Lower lobe of right lung (tissue), 2 donors: ENCODE data around the gene USP15. TPM values are rescaled to one million over a fixed set of nuclear protein-coding genes. Genes with fewer than 3 reads are reported as not detected.

Source experiments
- ATAC-seq, 2 donors: fragments of 200-7000 bp; cut with Tn5 transposase; one replicate each; pipeline ENCODE4 v1.9.1; 2020 to 2022; ENCODE audit warnings: mild to moderate bottlenecking in 2 of 2, moderate library complexity in 2 of 2
- DNase-seq: peaks from one replicate; pipeline ENCODE4 v3.0.0-alpha.2; 2020
- H3K27ac ChIP-seq: fragments of 200-600 bp; one replicate; pipeline ENCODE4 v1.8.0; 2022
- H3K27me3 ChIP-seq: fragments of 200-600 bp; one replicate; pipeline ENCODE4 v1.8.0; 2022; ENCODE audit warnings: low read depth
- H3K36me3 ChIP-seq: fragments of 200-600 bp; one replicate; pipeline ENCODE4 v1.8.0; 2022; ENCODE audit warnings: mild to moderate bottlenecking
- H3K4me1 ChIP-seq: fragments of 200-600 bp; one replicate; pipeline ENCODE4 v1.8.0; 2022
- H3K4me3 ChIP-seq: fragments of 200-600 bp; one replicate; pipeline ENCODE4 v1.8.0; 2022; ENCODE audit warnings: mild to moderate bottlenecking
- H3K9me3 ChIP-seq: fragments of 200-600 bp; one replicate; pipeline ENCODE4 v1.8.0; 2022
- CTCF ChIP-seq: fragments of 200-600 bp; IDR thresholded peaks from one replicate; pipeline ENCODE4 v1.8.0; 2022; ENCODE audit warnings: antibody characterized with exemption, mild to moderate bottlenecking
- intact Hi-C: fragments of 100-400 bp; cut with DNase I; formaldehyde crosslinking; loops from one replicate; pipeline ENCODE4 v1.11.0; 2022
- total RNA-seq: library from RNA; stranded (reverse); fragmentation: NEBNext Ultra II Directional; extraction: Animal tissue kit (Norgen Biotek cat#: 25700); gene quantifications from one replicate; pipeline ENCODE4 v1.2.1, GENCODE V29; 2021
- donor health status: DM: no; HTN: yes; CAD: no; lungs with severe emphysema.

Gene USP15
- total RNA-seq, 1 donor from 2014 or later: 91.9 TPM

- DNase-seq (no peak), ATAC-seq (no peak)
- no peak overlapping the region for H3K4me3 ChIP-seq
- H3K36me3 ChIP-seq: no peaks in the 10 kb centered on the region
- H3K27me3 ChIP-seq: no peaks in the 10 kb centered on the region
- H3K27ac ChIP-seq: no peak overlapping the region
- TF ChIP-seq CTCF: no peak
- H3K4me1 ChIP-seq: peaks cover 92% of the 10 kb centered on the region
- H3K9me3 ChIP-seq: no peaks in the 10 kb centered on the region
- intact Hi-C loops: no loop called here
Observed at GRCh38 chr12:62270872-62271271, 10.7 kb downstream of the USP15 start.

GRCh38 chr12:62272936-62273552 lies 12.8 kb downstream of the USP15 start:
- no peaks in the 10 kb centered on the region for H3K36me3 ChIP-seq
- H3K27me3 ChIP-seq: no peaks in the 10 kb centered on the region
- intact Hi-C loops: no loop called here
- H3K4me3 ChIP-seq: no peak overlapping the region
- ATAC-seq (no peak), DNase-seq (no peak)
- H3K9me3 ChIP-seq: no peaks in the 10 kb centered on the region
- TF ChIP-seq CTCF: no peak
- H3K27ac ChIP-seq: no peak overlapping the region
- H3K4me1 ChIP-seq: peaks cover 77% of the 10 kb centered on the region

- ATAC-seq (peak in 1 of 2 donors; percentile 42), DNase-seq (no peak)
- no peak for TF ChIP-seq CTCF
- Histone ChIP-seq H3K9me3 (no peaks in the 10 kb centered on the region), H3K27me3 (no peaks in the 10 kb centered on the region), H3K36me3 (no peaks in the 10 kb centered on the region), H3K4me3 (no peak overlapping the region), H3K4me1 (peaks cover 69% of the 10 kb centered on the region), H3K27ac (no peak overlapping the region)
- intact Hi-C loops: no loop called here
Observed at GRCh38 chr12:62273724-62274380, 13.6 kb downstream of the USP15 start.

- no peak for TF ChIP-seq CTCF
- intact Hi-C loops: no loop called here
- ATAC-seq (no peak), DNase-seq (no peak)
- H3K27me3 ChIP-seq: no peaks in the 10 kb centered on the region
- H3K4me1 ChIP-seq: peaks cover 34% of the 10 kb centered on the region
- no peak overlapping the region for H3K4me3 ChIP-seq
- no peak overlapping the region for H3K27ac ChIP-seq
- H3K36me3 ChIP-seq: no peaks in the 10 kb centered on the region
- no peaks in the 10 kb centered on the region for H3K9me3 ChIP-seq
Observed at GRCh38 chr12:62278022-62278421, 17.8 kb downstream of the USP15 start.

- DNase-seq (no peak), ATAC-seq (no peak)
- no peak for TF ChIP-seq CTCF
- no peak overlapping the region for H3K27ac ChIP-seq
- H3K4me1 ChIP-seq: peaks cover 25% of the 10 kb centered on the region
- intact Hi-C loops: no loop called here
- H3K27me3 ChIP-seq: no peaks in the 10 kb centered on the region
- H3K36me3 ChIP-seq: no peaks in the 10 kb centered on the region
- no peaks in the 10 kb centered on the region for H3K9me3 ChIP-seq
- H3K4me3 ChIP-seq: no peak overlapping the region
Observed at GRCh38 chr12:62279058-62279457, 18.9 kb downstream of the USP15 start.
